Activated CD4-positive, alpha-beta T cell treated with anti-CD3 and anti-CD28 coated beads, Interleukin-2, amount 10 ng/mL, durations not matched to agents 24 days and 14 days (primary cell): ENCODE results near the gene LY6G6C. TPM values are rescaled to one million over a fixed set of nuclear protein-coding genes. Genes with fewer than 3 reads are reported as not detected.

Source experiments
- DNase-seq: peaks from one replicate; pipeline ENCODE4 v3.0.0; 2022
- H3K27ac Mint-ChIP-seq: one replicate; pipeline ENCODE4 v1.8.0; 2022; ENCODE audit warnings: mild to moderate bottlenecking, mixed read lengths
- H3K27me3 Mint-ChIP-seq: one replicate; pipeline ENCODE4 v1.8.0; 2022; ENCODE audit warnings: mixed read lengths
- H3K36me3 Mint-ChIP-seq: one replicate; pipeline ENCODE4 v1.8.0; 2022; ENCODE audit warnings: low read depth, mild to moderate bottlenecking, mixed read lengths
- H3K4me1 Mint-ChIP-seq: one replicate; pipeline ENCODE4 v1.8.0; 2021; ENCODE audit warnings: mixed read lengths
- H3K4me3 Mint-ChIP-seq: one replicate; pipeline ENCODE4 v1.8.0; 2022; ENCODE audit warnings: mild to moderate bottlenecking, moderate library complexity, mixed read lengths
- H3K9me3 Mint-ChIP-seq: one replicate; pipeline ENCODE4 v1.8.0; 2021; ENCODE audit warnings: mixed read lengths
- intact Hi-C: fragments of 100-400 bp; cut with micrococcal nuclease; formaldehyde crosslinking; loops from one replicate; pipeline ENCODE4 v1.15.1; 2023
- total RNA-seq: library from RNA; stranded (reverse); gene quantifications from 2 replicates; pipeline ENCODE4 v1.2.3, GENCODE V29; 2022

Gene LY6G6C
- total RNA-seq, 1 donor from 2014 or later: not detected

DNA sequence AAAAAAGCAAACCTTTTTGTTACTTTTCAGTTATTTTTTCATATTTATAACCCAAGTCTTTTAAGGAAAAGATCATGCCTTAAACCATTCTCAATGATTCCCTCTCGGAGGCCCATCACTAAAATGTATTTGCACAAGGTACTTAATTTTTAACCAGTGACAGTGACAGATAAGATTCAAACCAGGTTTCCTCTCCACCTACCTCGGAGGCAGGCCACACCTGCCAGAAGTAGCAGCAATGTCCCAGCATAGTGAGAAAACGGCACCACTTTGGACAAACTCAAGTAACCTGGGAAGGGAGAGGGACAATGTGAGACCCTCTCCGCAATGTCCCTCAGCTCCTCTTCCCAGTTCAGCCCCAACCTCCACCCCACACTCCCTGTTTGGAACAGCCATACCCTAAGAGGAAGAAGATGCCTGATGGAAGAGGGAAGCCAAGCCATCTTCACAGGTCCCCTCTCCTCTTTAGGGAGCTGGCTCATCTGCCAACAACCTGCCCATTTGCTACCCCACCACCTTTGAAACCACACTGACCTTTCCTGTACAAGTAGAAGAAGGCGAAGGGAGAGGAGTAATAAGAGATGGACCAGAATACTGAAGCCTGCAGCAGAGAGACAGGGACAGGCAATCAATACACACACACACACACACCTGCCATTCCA, 20.7 kb downstream of the LY6G6C start:
- Mint-ChIP-seq H3K27me3 (no peaks in the 10 kb centered on the region), H3K4me1 (peaks cover 30% of the 10 kb centered on the region), H3K9me3 (no peaks in the 10 kb centered on the region), H3K4me3 (peak overlapping the region; percentile 98), H3K36me3 (peaks cover 23% of the 10 kb centered on the region), H3K27ac (peak overlapping the region; percentile 10)
- intact Hi-C loops: no loop called here
- no peak for DNase-seq

- Mint-ChIP-seq H3K27ac (peak overlapping the region; percentile 66), H3K4me1 (peaks cover 24% of the 10 kb centered on the region), H3K9me3 (no peaks in the 10 kb centered on the region), H3K4me3 (no peak overlapping the region), H3K36me3 (peaks cover 32% of the 10 kb centered on the region), H3K27me3 (no peaks in the 10 kb centered on the region)
- intact Hi-C loops: no loop called here
- DNase-seq: no peak
Observed at GRCh38 chr6:31697555-31697954, 24.0 kb downstream of the LY6G6C start.

GRCh38 chr6:31693535-31693934, 28.0 kb downstream of the LY6G6C start:
- H3K9me3 Mint-ChIP-seq: no peaks in the 10 kb centered on the region
- no peaks in the 10 kb centered on the region for H3K27me3 Mint-ChIP-seq
- H3K4me3 Mint-ChIP-seq: no peak overlapping the region
- H3K4me1 Mint-ChIP-seq: peaks cover 12% of the 10 kb centered on the region
- intact Hi-C loops: no loop called here
- no peak for DNase-seq
- H3K36me3 Mint-ChIP-seq: peaks cover 43% of the 10 kb centered on the region
- H3K27ac Mint-ChIP-seq: no peak overlapping the region

- Mint-ChIP-seq H3K9me3 (no peaks in the 10 kb centered on the region), H3K36me3 (peaks cover 47% of the 10 kb centered on the region), H3K4me3 (no peak overlapping the region), H3K4me1 (peaks cover 11% of the 10 kb centered on the region), H3K27me3 (no peaks in the 10 kb centered on the region), H3K27ac (no peak overlapping the region)
- intact Hi-C loops: no loop called here
- DNase-seq: no peak
Observed at GRCh38 chr6:31692886-31693285, 28.7 kb downstream of the LY6G6C start.

DNA sequence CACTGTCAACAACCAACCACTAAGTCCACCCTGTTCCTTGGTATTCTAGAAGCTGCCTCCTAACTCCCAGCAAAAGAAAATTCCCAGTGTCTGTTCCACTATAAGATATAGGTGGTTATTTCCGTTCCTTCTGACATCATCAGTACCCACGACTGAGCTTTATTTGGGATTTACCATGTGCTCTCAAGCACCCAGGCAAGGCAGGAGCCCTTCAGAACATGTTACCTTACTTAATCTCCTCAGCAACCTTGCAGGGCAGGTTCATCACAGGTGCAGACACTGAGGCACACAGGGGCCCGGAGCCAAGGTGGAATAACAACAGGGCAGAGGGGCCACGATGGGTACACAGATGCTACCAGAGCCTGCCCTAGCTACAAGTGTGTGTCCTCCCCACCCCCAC, 29.2 kb downstream of the LY6G6C start:
- no peak overlapping the region for H3K27ac Mint-ChIP-seq
- no peaks in the 10 kb centered on the region for H3K9me3 Mint-ChIP-seq
- no peak overlapping the region for H3K4me3 Mint-ChIP-seq
- DNase-seq: no peak
- no peaks in the 10 kb centered on the region for H3K27me3 Mint-ChIP-seq
- peaks cover 6% of the 10 kb centered on the region for H3K4me1 Mint-ChIP-seq
- intact Hi-C loops: no loop called here
- H3K36me3 Mint-ChIP-seq: peaks cover 47% of the 10 kb centered on the region

DNA sequence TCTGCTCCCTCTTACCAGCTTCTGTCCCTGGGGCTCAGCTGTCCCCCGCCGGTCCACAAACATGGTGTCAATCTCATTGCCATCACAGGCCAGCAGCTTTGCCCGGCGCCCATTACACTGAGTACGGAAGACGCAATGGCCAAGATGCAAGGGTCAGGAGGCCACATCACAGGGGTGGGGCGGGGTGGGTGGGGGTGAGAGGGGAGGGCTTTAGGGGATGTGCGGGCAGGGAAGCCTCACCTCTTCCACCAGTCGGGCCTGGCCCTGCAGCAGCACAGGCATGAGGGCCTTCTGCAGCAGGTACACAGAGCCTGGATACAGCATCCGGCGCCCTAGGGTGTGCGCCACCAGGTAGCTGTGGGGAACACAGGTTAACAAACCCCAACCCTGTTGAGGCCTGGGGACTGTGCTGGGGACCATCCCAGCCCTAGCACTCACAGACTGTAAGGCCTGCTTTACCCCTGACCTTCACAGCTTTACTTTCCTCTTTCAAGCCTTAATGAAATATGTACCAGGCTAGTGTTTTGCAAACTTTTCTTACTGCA, 29.9 kb downstream of the LY6G6C start:
- Mint-ChIP-seq H3K36me3 (peaks cover 45% of the 10 kb centered on the region), H3K27me3 (no peaks in the 10 kb centered on the region), H3K4me1 (peaks cover 4% of the 10 kb centered on the region), H3K27ac (no peak overlapping the region), H3K9me3 (no peaks in the 10 kb centered on the region), H3K4me3 (no peak overlapping the region)
- intact Hi-C loops: no loop called here
- DNase-seq: no peak

- Mint-ChIP-seq H3K27ac (peak overlapping the region; percentile 51), H3K27me3 (no peaks in the 10 kb centered on the region), H3K4me1 (peaks cover 4% of the 10 kb centered on the region), H3K9me3 (no peaks in the 10 kb centered on the region), H3K4me3 (no peak overlapping the region), H3K36me3 (peaks cover 45% of the 10 kb centered on the region)
- DNase-seq: no peak
- intact Hi-C loops: no loop called here
Observed at GRCh38 chr6:31691078-31691463, 30.5 kb downstream of the LY6G6C start.

DNA sequence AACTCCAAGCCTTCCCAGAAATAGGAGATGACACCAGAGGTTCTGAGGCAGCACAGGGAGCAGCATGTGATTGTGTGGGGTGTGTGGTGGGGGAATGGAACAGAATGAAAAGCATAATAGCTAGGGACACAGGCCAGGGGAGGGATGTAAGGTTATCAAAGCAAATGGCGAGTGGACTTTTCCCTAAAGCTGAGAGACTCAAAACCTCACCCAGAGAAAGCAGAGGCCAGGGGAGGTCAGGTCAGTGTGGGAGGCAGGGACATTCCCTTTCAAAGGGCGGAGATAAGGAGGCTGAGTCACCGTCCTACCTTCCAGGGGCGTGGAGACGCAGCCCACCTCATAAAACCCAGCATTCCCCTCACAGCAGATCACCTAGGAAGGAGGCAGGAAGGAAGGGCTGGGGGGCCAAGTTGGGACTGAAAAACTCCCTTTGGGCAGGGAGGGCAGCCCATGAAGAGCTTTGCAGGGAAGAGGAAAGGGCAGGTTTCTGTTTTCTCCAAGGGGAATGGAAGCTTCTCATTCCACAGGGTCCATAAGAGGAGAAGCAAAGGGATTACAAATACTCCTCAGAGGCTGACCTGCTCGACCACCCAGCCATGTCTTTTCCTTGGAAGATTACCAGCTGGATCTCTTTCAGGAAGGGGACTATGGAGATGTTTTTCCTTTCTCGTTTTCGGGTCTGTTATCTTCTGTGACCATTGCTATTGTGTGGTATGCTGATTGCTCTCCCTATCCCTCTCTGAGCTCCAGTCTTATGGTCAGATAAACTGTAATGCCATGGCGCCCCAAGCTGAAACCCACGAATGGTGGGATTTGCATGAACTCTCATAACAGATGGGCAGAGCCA, 31.1 kb downstream of the LY6G6C start:
- H3K4me1 Mint-ChIP-seq: peaks cover 4% of the 10 kb centered on the region
- peak overlapping the region; percentile 3 for H3K27ac Mint-ChIP-seq
- H3K9me3 Mint-ChIP-seq: no peaks in the 10 kb centered on the region
- no peak for DNase-seq
- intact Hi-C loops: no loop called here
- no peak overlapping the region for H3K4me3 Mint-ChIP-seq
- H3K27me3 Mint-ChIP-seq: no peaks in the 10 kb centered on the region
- peaks cover 46% of the 10 kb centered on the region for H3K36me3 Mint-ChIP-seq

GRCh38 chr6:31689249-31690110, 32.1 kb downstream of the LY6G6C start:
- Mint-ChIP-seq H3K27ac (peak overlapping the region; percentile 48), H3K4me1 (peaks cover 4% of the 10 kb centered on the region), H3K36me3 (peaks cover 47% of the 10 kb centered on the region), H3K4me3 (no peak overlapping the region), H3K27me3 (no peaks in the 10 kb centered on the region), H3K9me3 (no peaks in the 10 kb centered on the region)
- intact Hi-C loops: no loop called here
- peak; percentile 69 for DNase-seq

DNA sequence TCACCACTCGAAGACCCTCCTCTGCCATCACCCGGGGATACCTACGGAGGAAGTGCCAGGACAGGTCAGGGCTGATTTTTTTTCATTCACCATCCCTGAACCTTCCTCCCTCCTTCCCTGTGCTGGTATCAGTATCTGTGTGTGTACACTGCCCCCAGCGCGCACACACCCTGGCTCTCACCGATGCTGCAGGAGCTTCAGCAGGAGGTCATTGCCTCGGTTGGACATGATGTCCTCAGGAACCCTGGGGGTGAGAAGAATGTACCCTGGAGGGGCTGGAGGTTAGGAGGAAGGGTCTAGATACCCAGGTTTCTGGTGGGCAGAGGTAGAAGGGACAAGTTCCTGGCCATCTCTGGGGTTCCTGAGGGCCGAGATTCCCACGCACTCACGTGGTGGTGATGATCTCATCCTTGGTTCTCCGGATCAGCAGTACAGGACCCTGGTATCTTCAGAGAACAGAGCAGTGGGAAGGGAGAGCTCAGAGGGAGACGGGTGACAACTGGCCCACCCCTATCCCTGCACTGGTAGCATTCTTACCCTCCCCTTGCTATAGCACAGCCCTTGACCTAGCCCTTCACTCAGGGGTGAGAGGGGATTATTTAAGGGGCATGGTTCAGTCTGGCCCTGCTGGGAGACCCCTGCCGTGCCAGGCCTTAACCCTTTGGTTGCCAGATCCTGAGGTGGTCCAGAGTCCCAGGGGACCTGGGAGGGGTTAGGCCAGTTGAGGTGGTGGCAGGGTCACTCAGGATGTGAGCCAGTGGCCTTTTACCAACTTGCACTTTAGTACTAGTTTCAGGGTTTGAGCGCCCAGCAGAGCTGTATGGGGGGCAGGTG, 33.5 kb downstream of the LY6G6C start:
- no peak overlapping the region for H3K27ac Mint-ChIP-seq
- H3K27me3 Mint-ChIP-seq: no peaks in the 10 kb centered on the region
- H3K9me3 Mint-ChIP-seq: no peaks in the 10 kb centered on the region
- H3K4me3 Mint-ChIP-seq: no peak overlapping the region
- peaks cover 42% of the 10 kb centered on the region for H3K36me3 Mint-ChIP-seq
- no peak for DNase-seq
- intact Hi-C loops: no loop called here
- peaks cover 4% of the 10 kb centered on the region for H3K4me1 Mint-ChIP-seq

GRCh38 chr6:31687321-31687720, 34.2 kb downstream of the LY6G6C start:
- peaks cover 37% of the 10 kb centered on the region for H3K36me3 Mint-ChIP-seq
- H3K27ac Mint-ChIP-seq: no peak overlapping the region

DNA sequence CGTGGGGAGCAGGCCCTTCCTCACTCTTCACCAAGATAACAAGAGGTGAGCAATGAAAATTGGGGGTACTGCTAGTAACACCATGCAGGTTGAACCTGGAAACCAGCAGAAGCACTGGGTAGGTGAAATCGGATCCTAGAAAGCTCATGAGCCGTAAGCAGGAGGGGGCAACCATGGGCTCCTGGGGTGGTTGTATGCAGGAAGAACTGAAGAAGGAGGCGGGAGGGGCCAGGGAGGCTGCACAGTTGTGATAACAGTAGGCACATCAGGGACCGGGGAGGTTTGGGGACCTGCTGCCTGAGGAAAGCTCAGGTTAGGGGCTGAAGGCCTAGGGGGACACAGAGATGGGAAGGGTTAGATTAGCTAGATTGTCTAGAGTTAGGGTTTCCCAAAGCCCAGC, 35.1 kb downstream of the LY6G6C start:
- intact Hi-C loops: no loop called here
- no peaks in the 10 kb centered on the region for H3K27me3 Mint-ChIP-seq
- H3K9me3 Mint-ChIP-seq: no peaks in the 10 kb centered on the region
- H3K27ac Mint-ChIP-seq: peak overlapping the region; percentile 4
- peaks cover 6% of the 10 kb centered on the region for H3K4me1 Mint-ChIP-seq
- no peak overlapping the region for H3K4me3 Mint-ChIP-seq
- DNase-seq: no peak
- H3K36me3 Mint-ChIP-seq: peaks cover 35% of the 10 kb centered on the region

More at GRCh38 chr6:31687321-31687720, 34.2 kb downstream of the LY6G6C start:
- H3K9me3 Mint-ChIP-seq: no peaks in the 10 kb centered on the region
- no peaks in the 10 kb centered on the region for H3K27me3 Mint-ChIP-seq
- intact Hi-C loops: no loop called here
- no peak overlapping the region for H3K4me3 Mint-ChIP-seq
- no peak for DNase-seq
- peaks cover 4% of the 10 kb centered on the region for H3K4me1 Mint-ChIP-seq

DNA sequence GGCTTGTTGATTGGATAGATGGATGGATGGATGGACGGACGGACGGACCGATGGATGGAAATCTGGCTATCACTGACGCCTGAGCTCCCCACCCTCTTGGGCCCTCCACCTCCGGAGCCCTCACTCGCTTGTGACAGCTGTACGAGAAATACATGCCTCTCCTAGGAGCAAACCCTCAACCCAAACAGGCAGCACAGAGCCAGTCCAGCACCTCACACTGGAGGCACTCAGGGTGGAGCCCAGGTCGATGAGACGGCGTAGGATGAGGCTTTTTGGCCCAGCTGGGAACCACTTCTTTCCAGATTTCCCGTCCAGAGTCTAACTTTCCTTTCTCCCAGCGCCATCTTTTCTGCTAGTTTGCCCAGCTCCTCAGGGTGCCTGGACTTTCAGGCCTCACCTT, 38.0 kb downstream of the LY6G6C start:
- Mint-ChIP-seq H3K27ac (no peak overlapping the region), H3K9me3 (no peaks in the 10 kb centered on the region), H3K27me3 (no peaks in the 10 kb centered on the region), H3K36me3 (peaks cover 20% of the 10 kb centered on the region), H3K4me1 (peaks cover 22% of the 10 kb centered on the region), H3K4me3 (no peak overlapping the region)
- intact Hi-C loops: no loop called here
- DNase-seq: no peak
